IMR-90 (cell line): ENCODE data around the gene FIS1. TPM values are rescaled to one million over a fixed set of nuclear protein-coding genes. Genes with fewer than 3 reads are reported as not detected.

Source experiments
- ATAC-seq: fragments of 200-7000 bp; cut with Tn5 transposase; 2 replicates; pipeline ENCODE4 v1.9.1; 2020; ENCODE audit warnings: low read depth, mild to moderate bottlenecking, moderate library complexity
- BruUV-seq: library from RNA; stranded (reverse); fragments of 400-500 nt; replicated peaks from 2 replicates; lab custom pipeline; 2021; lab: Mats Ljungman, UMichigan
- CTCF ChIA-PET: fragments of 300-600 bp; formaldehyde crosslinking; extraction: SDS; loops from one replicate; lab custom pipeline; 2021; ENCODE audit warnings: antibody characterized with exemption; lab: Yijun Ruan, JAX
- POLR2A ChIA-PET: fragments of 300-600 bp; sonication (Branson Sonifier 250); formaldehyde crosslinking; loops from one replicate; lab custom pipeline; 2022; ENCODE audit warnings: antibody characterized with exemption; ENCODE audit not compliant: unreplicated experiment; lab: Charles Lee
- DNase-seq: peaks from one replicate; pipeline ENCODE4 v3.0.0; 2013
- H2AFZ ChIP-seq: replicated peaks from 2 replicates; pipeline ENCODE3; 2013; ENCODE audit warnings: low read length, mild to moderate bottlenecking; ENCODE audit not compliant: poor library complexity
- H2AK5ac ChIP-seq: 2 replicates; pipeline ENCODE4 v1.6.1; 2013; ENCODE audit warnings: low read depth, low read length, inconsistent platforms
- H2AK9ac ChIP-seq: replicated peaks from 2 replicates; pipeline ENCODE3; 2013; ENCODE audit warnings: mild to moderate bottlenecking, low read depth, low read length, moderate library complexity; ENCODE audit not compliant: poor library complexity
- H2BK120ac ChIP-seq: 2 replicates; pipeline ENCODE4 v1.6.1; 2013; ENCODE audit warnings: low read depth, low read length, inconsistent platforms
- H2BK15ac ChIP-seq: 3 replicates; pipeline ENCODE4 v1.6.1; 2013; ENCODE audit warnings: low read depth, low read length, inconsistent platforms
- H2BK20ac ChIP-seq: 2 replicates; pipeline ENCODE4 v1.6.1; 2013; ENCODE audit warnings: low read depth, mild to moderate bottlenecking, inconsistent platforms, low read length, moderate library complexity
- H2BK5ac ChIP-seq: 2 replicates; pipeline ENCODE4 v1.6.1; 2013; ENCODE audit warnings: mild to moderate bottlenecking, low read depth, low read length, inconsistent platforms; ENCODE audit not compliant: poor library complexity, severe bottlenecking
- H3K14ac ChIP-seq: replicated peaks from 2 replicates; pipeline ENCODE4 v1.6.1; 2013; ENCODE audit warnings: low read depth, low read length, inconsistent platforms
- H3K18ac ChIP-seq: 2 replicates; pipeline ENCODE4 v1.6.1; 2013; ENCODE audit warnings: low read depth, low read length, control low read depth
- H3K23ac ChIP-seq: 2 replicates; pipeline ENCODE4 v1.6.1; 2013; ENCODE audit warnings: low read depth, low read length, inconsistent platforms
- H3K27ac ChIP-seq: 2 replicates; pipeline ENCODE4 v1.5.1; 2013; ENCODE audit warnings: mild to moderate bottlenecking, control low read depth, low read length; ENCODE audit not compliant: insufficient read depth
- H3K27me3 ChIP-seq: 2 replicates; pipeline ENCODE4 v1.6.1; 2013; ENCODE audit warnings: low read length; ENCODE audit not compliant: control insufficient read depth, insufficient read depth
- H3K36me3 ChIP-seq: 2 replicates; pipeline ENCODE4 v1.6.1; 2013; ENCODE audit warnings: low read length, mixed read lengths; ENCODE audit not compliant: control insufficient read depth, insufficient read depth
- H3K4ac ChIP-seq: 2 replicates; pipeline ENCODE4 v1.6.1; 2013; ENCODE audit warnings: low read depth, low read length, inconsistent platforms
- H3K4me1 ChIP-seq: 2 replicates; pipeline ENCODE4 v1.6.1; 2013; ENCODE audit warnings: low read length, mixed read lengths; ENCODE audit not compliant: control insufficient read depth, insufficient read depth
- H3K4me2 ChIP-seq: 2 replicates; pipeline ENCODE4 v1.6.1; 2013; ENCODE audit warnings: low read depth, mild to moderate bottlenecking, control low read depth, low read length, moderate library complexity
- H3K4me3 ChIP-seq: 2 replicates; pipeline ENCODE4 v1.5.1; 2013; ENCODE audit warnings: low read depth, mild to moderate bottlenecking, control low read depth, low read length, moderate library complexity; ENCODE audit not compliant: insufficient read depth
- H3K56ac ChIP-seq: 2 replicates; pipeline ENCODE4 v1.6.1; 2013; ENCODE audit warnings: low read length, inconsistent platforms; ENCODE audit not compliant: insufficient read depth; ENCODE audit errors: extremely low read depth
- H3K79me1 ChIP-seq, 2 experiments: 2 replicates each; pipeline ENCODE4 v1.6.1; 2013; ENCODE audit warnings: low read length in 2 of 2, inconsistent platforms in 1 of 2, low read depth in 1 of 2
- H3K9ac ChIP-seq: 2 replicates; pipeline ENCODE4 v1.6.1; 2013; ENCODE audit warnings: low read depth, low read length, control low read depth
- H3K9me1 ChIP-seq: 2 replicates; pipeline ENCODE4 v1.6.1; 2013; ENCODE audit warnings: low read length, inconsistent platforms; ENCODE audit not compliant: insufficient read depth
- H3K9me3 ChIP-seq: 2 replicates; pipeline ENCODE4 v1.6.1; 2013; ENCODE audit warnings: low read length; ENCODE audit not compliant: control insufficient read depth, insufficient read depth
- H4K20me1 ChIP-seq: 2 replicates; pipeline ENCODE4 v1.6.1; 2013; ENCODE audit warnings: low read length, inconsistent platforms; ENCODE audit not compliant: insufficient read depth
- H4K5ac ChIP-seq: 2 replicates; pipeline ENCODE4 v1.6.1; 2013; ENCODE audit warnings: mild to moderate bottlenecking, low read depth, low read length, control low read depth
- H4K8ac ChIP-seq, 2 experiments: 2 replicates each; pipeline ENCODE4 v1.6.1; 2013; ENCODE audit warnings: low read depth in 2 of 2, low read length in 2 of 2, control low read depth in 1 of 2, inconsistent platforms in 1 of 2
- H4K91ac ChIP-seq: 2 replicates; pipeline ENCODE4 v1.6.1; 2013; ENCODE audit warnings: low read depth, low read length, inconsistent platforms; ENCODE audit not compliant: insufficient read depth
- BHLHE40 ChIP-seq: fragments of 150-350 bp; IDR thresholded peaks from 2 replicates; pipeline ENCODE4 v1.6.1; 2016; ENCODE audit warnings: mild to moderate bottlenecking, low read depth, low read length
- CEBPB ChIP-seq: IDR thresholded peaks from 2 replicates; pipeline ENCODE4 v1.6.1; 2012; ENCODE audit warnings: low read depth, low read length, improper control_type of control experiment
- CTCF ChIP-seq: conservative IDR thresholded peaks from 2 replicates; pipeline ENCODE4 v1.5.1; 2012; ENCODE audit warnings: mild to moderate bottlenecking, low read depth, low read length, improper control_type of control experiment
- ELK1 ChIP-seq: fragments of 150-350 bp; IDR thresholded peaks from 2 replicates; pipeline ENCODE4 v1.6.1; 2016; ENCODE audit warnings: low read depth, mild to moderate bottlenecking, low read length, moderate library complexity, borderline replicate concordance
- MAFK ChIP-seq: IDR thresholded peaks from 2 replicates; pipeline ENCODE4 v1.6.1; 2012; ENCODE audit warnings: low read depth, low read length, improper control_type of control experiment
- MAZ ChIP-seq: IDR thresholded peaks from 2 replicates; pipeline ENCODE4 v1.6.1; 2012; ENCODE audit warnings: low read depth, mild to moderate bottlenecking, low read length, improper control_type of control experiment, moderate library complexity, borderline replicate concordance
- MXI1 ChIP-seq: IDR thresholded peaks from 2 replicates; pipeline ENCODE4 v1.6.1; 2012; ENCODE audit warnings: low read depth, mild to moderate bottlenecking, low read length, moderate library complexity, borderline replicate concordance
- NFE2L2 ChIP-seq: fragments of 150-350 bp; IDR thresholded peaks from 2 replicates; pipeline ENCODE4 v1.6.1; 2016; ENCODE audit warnings: low read depth, mild to moderate bottlenecking, low read length
- RAD21 ChIP-seq: IDR thresholded peaks from 2 replicates; pipeline ENCODE4 v1.6.1; 2012; ENCODE audit warnings: low read length, improper control_type of control experiment
- RFX5 ChIP-seq: IDR thresholded peaks from 2 replicates; pipeline ENCODE4 v1.8.0; 2012; ENCODE audit warnings: low read depth, mild to moderate bottlenecking, low read length, moderate library complexity
- SMC3 ChIP-seq: fragments of 150-350 bp; IDR thresholded peaks from 2 replicates; pipeline ENCODE4 v1.6.1; 2016; ENCODE audit warnings: low read depth, mild to moderate bottlenecking, antibody characterized with exemption, low read length, moderate library complexity
- USF2 ChIP-seq: fragments of 150-350 bp; IDR thresholded peaks from 2 replicates; pipeline ENCODE4 v1.6.1; 2017; ENCODE audit warnings: mild to moderate bottlenecking, antibody characterized with exemption, low read length, low read depth
- WGBS, 2 experiments: methylation state at CpG; one replicate each; pipeline versions ENCODE4 v1.1.5 to v1.1.7; 2013; ENCODE audit warnings: missing lambda C conversion rate in 2 of 2; ENCODE audit not compliant: insufficient read length in 1 of 2; ENCODE audit errors: extremely low coverage in 2 of 2; 5-methylcytosine and 5-hydroxymethylcytosine counted together
- dilution Hi-C: fragments of 300-500 bp; cut with HindIII; formaldehyde crosslinking; loops from one replicate; pipeline ENCODE4 v1.14.3; 2018; ENCODE audit warnings: low sequenced_read_pairs; ENCODE audit not compliant: unreplicated experiment
- in situ Hi-C: fragments of 300-500 bp; cut with MboI; formaldehyde crosslinking; loops from 3 replicates; pipeline ENCODE4 v1.14.3; 2019; ENCODE audit warnings: low sequenced_read_pairs, inconsistent platforms, mixed read lengths
- intact Hi-C: fragments of 100-400 bp; cut with micrococcal nuclease; formaldehyde crosslinking; loops from 2 replicates; pipeline ENCODE4 v1.10.0; 2022
- polyA plus RNA-seq, 3 experiments: library from polyadenylated mRNA; depleted of rRNA; stranded (reverse); fragments of >200 nt; gene quantifications; 2 replicates each; pipeline ENCODE4 v1.2.3, GENCODE V29; 2012; ENCODE audit warnings: low replicate concordance in 1 of 3
- total RNA-seq: library from RNA; depleted of rRNA; stranded (reverse); fragments of >200 nt; gene quantifications from 2 replicates; pipeline ENCODE4 v1.2.3, GENCODE V29; 2012

Gene FIS1
- total and polyA plus RNA-seq, 2 of the 4 experiments (the other 2 are of a cell fraction), result 293 to 489 TPM

- dilution Hi-C loops, result no loop called here
- no peak overlapping the region for H3K18ac ChIP-seq
These were observed 43.6 kb upstream of the FIS1 start for GRCh38 chr7:101288439-101288838.

More at GRCh38 chr7:101288439-101288838, 43.6 kb upstream of the FIS1 start:
- Histone ChIP-seq H3K9ac (no peak overlapping the region), H3K27ac (no peak overlapping the region), H4K91ac (no peak overlapping the region), H3K9me3 (peaks cover 3% of the 10 kb centered on the region), H3K56ac (no peak overlapping the region), H2BK120ac (no peak overlapping the region), H2BK5ac (no peak overlapping the region), H2AFZ (no peak overlapping the region), H3K36me3 (no peaks in the 10 kb centered on the region), H4K5ac (no peak overlapping the region), H2BK20ac (no peak overlapping the region), H3K27me3 (peaks cover 54% of the 10 kb centered on the region), H4K8ac (no peak overlapping the region), H3K23ac (no peak overlapping the region), H2BK15ac (no peak overlapping the region), H3K9me1 (no peaks in the 10 kb centered on the region), H2AK5ac (no peak overlapping the region), H2AK9ac (no peak overlapping the region), H4K20me1 (no peaks in the 10 kb centered on the region), H3K14ac (no peak overlapping the region), H3K4me1 (no peaks in the 10 kb centered on the region), H3K4me2 (no peak overlapping the region), H3K79me1 (no peaks in the 10 kb centered on the region), H3K4ac (no peak overlapping the region), H3K4me3 (no peak overlapping the region)
- POLR2A ChIA-PET, result no interaction called here
- no peak for ATAC-seq
- TF ChIP-seq SMC3, result no peak
- TF ChIP-seq ELK1, result no peak
- no peak for TF ChIP-seq MAZ
- no peak for TF ChIP-seq CEBPB
- TF ChIP-seq MXI1, result no peak
- TF ChIP-seq CTCF, result no peak
- no peak for TF ChIP-seq RAD21
- TF ChIP-seq MAFK, result no peak
- TF ChIP-seq USF2, result no peak
- no peak for TF ChIP-seq RFX5
- no peak for TF ChIP-seq BHLHE40
- TF ChIP-seq NFE2L2, result no peak
- whole genome bisulfite sequencing, 2 experiments, result no CpG with 5 or more reads among the region's 3 CpGs
- in situ Hi-C loops, result loop anchor here (10.0 to 25.0 kb wide), 2 partner anchors 394 to 1301 kb away; partner anchors contain the start of genes ACHE and AZGP1
- BruUV-seq, result no TSS peak
- CTCF ChIA-PET, result no interaction called here
- no peak for DNase-seq
- intact Hi-C loops, result no loop called here
